MM.1S (cell line): ENCODE measurements around the gene ARHGEF26.

Experiments used
- DNase-seq: peaks from one replicate; pipeline ENCODE4 v3.0.0-alpha.2; 2015
- H2AFZ ChIP-seq: fragments of 300-600 bp; sonication (generic); 2 replicates; pipeline ENCODE4 v1.6.0; 2016; ENCODE audit warnings: antibody characterized with exemption, low read length
- H3F3A ChIP-seq: fragments of 300-600 bp; sonication (generic); 2 replicates; pipeline ENCODE4 v1.6.1; 2016; ENCODE audit warnings: mild to moderate bottlenecking, antibody characterized with exemption, low read length, moderate library complexity, mixed read lengths; ENCODE audit not compliant: insufficient read depth
- H3K27ac ChIP-seq: fragments of 300-600 bp; sonication (generic); 2 replicates; pipeline ENCODE4 v1.5.1; 2016; ENCODE audit warnings: mild to moderate bottlenecking, low read length
- H3K27me3 ChIP-seq: fragments of 300-600 bp; sonication (generic); replicated peaks from 2 replicates; pipeline ENCODE4 v1.6.0; 2016; ENCODE audit warnings: low read length; ENCODE audit not compliant: insufficient read depth
- H3K36me3 ChIP-seq: fragments of 300-600 bp; sonication (generic); replicated peaks from 2 replicates; pipeline ENCODE4 v1.6.1; 2016; ENCODE audit warnings: mild to moderate bottlenecking, low read length, mixed read lengths; ENCODE audit not compliant: insufficient read depth
- H3K4me1 ChIP-seq: fragments of 300-600 bp; sonication (generic); 2 replicates; pipeline ENCODE4 v1.6.1; 2016; ENCODE audit warnings: low read length, mixed read lengths
- H3K4me2 ChIP-seq: fragments of 300-600 bp; sonication (generic); 2 replicates; pipeline ENCODE4 v1.6.0; 2016; ENCODE audit warnings: low read depth, low read length
- H3K4me3 ChIP-seq: fragments of 300-600 bp; sonication (generic); 2 replicates; pipeline ENCODE4 v1.5.1; 2016; ENCODE audit warnings: low read length, mixed read lengths
- H3K79me2 ChIP-seq: fragments of 300-600 bp; sonication (generic); 2 replicates; pipeline ENCODE4 v1.6.1; 2016; ENCODE audit warnings: mixed run types, low read length, mixed read lengths
- H3K9ac ChIP-seq: fragments of 300-600 bp; sonication (generic); 2 replicates; pipeline ENCODE4 v1.6.1; 2016; ENCODE audit warnings: low read length, mixed read lengths
- H3K9me2 ChIP-seq: fragments of 300-600 bp; sonication (generic); replicated peaks from 2 replicates; pipeline ENCODE4 v1.6.1; 2016; ENCODE audit warnings: mild to moderate bottlenecking, low read length, mixed read lengths; ENCODE audit not compliant: insufficient read depth
- H3K9me3 ChIP-seq: fragments of 300-600 bp; sonication (generic); replicated peaks from 2 replicates; pipeline ENCODE4 v1.6.1; 2016; ENCODE audit warnings: mild to moderate bottlenecking, low read length, mixed read lengths; ENCODE audit not compliant: insufficient read depth
- H4K20me1 ChIP-seq: fragments of 300-600 bp; sonication (generic); 2 replicates; pipeline ENCODE4 v1.6.1; 2016; ENCODE audit warnings: mild to moderate bottlenecking, low read length, moderate library complexity, mixed read lengths; ENCODE audit not compliant: insufficient read depth
- EZH2 ChIP-seq: fragments of 300-600 bp; sonication (generic); optimal IDR thresholded peaks from 2 replicates; pipeline ENCODE3; 2017; ENCODE audit warnings: low read depth, mild to moderate bottlenecking, antibody characterized with exemption, low read length, mixed read lengths
- EZH2phosphoT487 ChIP-seq: fragments of 300-600 bp; sonication (generic); IDR thresholded peaks from 2 replicates; pipeline ENCODE4 v1.6.1; 2018; ENCODE audit warnings: antibody characterized with exemption, low read length
- TF ChIP-seq, protein P1 (sequence below): fragments of 300-600 bp; sonication (generic); IDR thresholded peaks from 2 replicates; pipeline ENCODE4 v1.5.1; 2016; ENCODE audit warnings: antibody characterized with exemption, low read length, mixed read lengths

Gene ARHGEF26

DNA sequence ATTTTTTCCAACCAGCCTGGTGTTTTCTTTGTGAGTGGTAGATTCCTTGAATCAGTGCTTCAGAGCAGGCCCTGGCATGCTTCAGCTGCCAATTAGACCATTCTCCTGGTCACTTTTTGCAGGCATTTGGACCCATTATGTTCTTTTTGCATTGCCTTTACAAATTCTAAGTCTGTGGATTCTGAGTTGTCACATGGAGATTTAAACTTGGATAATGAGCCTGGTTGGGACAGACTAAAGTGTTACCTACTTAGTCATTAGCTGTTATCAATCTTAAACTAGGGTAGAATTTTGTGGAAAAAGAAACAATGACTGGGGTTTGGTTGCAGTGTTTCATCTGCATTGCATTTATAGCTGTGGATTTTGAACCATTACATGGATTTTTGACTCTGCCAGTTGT is 40.6 kb downstream of the ARHGEF26 start:
- H3F3A ChIP-seq: no peaks in the 10 kb centered on the region
- H3K9me3 ChIP-seq: no peaks in the 10 kb centered on the region
- no peaks in the 10 kb centered on the region for H3K27me3 ChIP-seq
- no peaks in the 10 kb centered on the region for H4K20me1 ChIP-seq
- H2AFZ ChIP-seq: no peak overlapping the region
- H3K4me2 ChIP-seq: no peak overlapping the region
- H3K36me3 ChIP-seq: no peaks in the 10 kb centered on the region
- no peak for DNase-seq
- no peak overlapping the region for H3K4me3 ChIP-seq
- H3K9me2 ChIP-seq: no peaks in the 10 kb centered on the region
- H3K79me2 ChIP-seq: no peaks in the 10 kb centered on the region
- H3K4me1 ChIP-seq: no peaks in the 10 kb centered on the region
- TF ChIP-seq EZH2phosphoT487 (no peak), EZH2 (no peak)
- TF ChIP-seq, protein P1, sequence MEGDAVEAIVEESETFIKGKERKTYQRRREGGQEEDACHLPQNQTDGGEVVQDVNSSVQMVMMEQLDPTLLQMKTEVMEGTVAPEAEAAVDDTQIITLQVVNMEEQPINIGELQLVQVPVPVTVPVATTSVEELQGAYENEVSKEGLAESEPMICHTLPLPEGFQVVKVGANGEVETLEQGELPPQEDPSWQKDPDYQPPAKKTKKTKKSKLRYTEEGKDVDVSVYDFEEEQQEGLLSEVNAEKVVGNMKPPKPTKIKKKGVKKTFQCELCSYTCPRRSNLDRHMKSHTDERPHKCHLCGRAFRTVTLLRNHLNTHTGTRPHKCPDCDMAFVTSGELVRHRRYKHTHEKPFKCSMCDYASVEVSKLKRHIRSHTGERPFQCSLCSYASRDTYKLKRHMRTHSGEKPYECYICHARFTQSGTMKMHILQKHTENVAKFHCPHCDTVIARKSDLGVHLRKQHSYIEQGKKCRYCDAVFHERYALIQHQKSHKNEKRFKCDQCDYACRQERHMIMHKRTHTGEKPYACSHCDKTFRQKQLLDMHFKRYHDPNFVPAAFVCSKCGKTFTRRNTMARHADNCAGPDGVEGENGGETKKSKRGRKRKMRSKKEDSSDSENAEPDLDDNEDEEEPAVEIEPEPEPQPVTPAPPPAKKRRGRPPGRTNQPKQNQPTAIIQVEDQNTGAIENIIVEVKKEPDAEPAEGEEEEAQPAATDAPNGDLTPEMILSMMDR: no peak
- H3K9ac ChIP-seq: no peak overlapping the region
- no peak overlapping the region for H3K27ac ChIP-seq

DNA sequence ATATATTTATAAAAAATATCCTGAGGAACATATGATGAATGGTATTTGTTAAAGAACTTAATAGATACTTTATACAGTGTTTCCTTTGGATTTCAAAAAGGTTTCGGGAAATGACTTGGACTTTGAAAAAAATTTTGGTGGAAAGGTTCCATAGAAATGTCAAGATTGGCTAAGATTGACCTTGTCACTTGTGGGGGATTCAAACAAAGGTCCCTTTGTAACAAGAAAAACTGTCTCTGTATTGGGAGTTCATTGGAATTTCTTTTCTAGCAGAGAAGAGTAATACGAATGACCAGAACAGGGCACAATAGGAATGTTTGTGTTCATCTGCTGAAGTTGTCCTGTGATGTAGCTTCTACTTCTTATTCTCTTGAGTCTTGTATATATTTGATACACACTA is 43.2 kb downstream of the ARHGEF26 start:
- H3K4me1 ChIP-seq: peaks cover 4% of the 10 kb centered on the region; the same call in 1 of the 2 replicates
- H3K9me2 ChIP-seq: no peaks in the 10 kb centered on the region
- TF ChIP-seq, protein P1: no peak
- TF ChIP-seq EZH2 (no peak), EZH2phosphoT487 (no peak)

DNA sequence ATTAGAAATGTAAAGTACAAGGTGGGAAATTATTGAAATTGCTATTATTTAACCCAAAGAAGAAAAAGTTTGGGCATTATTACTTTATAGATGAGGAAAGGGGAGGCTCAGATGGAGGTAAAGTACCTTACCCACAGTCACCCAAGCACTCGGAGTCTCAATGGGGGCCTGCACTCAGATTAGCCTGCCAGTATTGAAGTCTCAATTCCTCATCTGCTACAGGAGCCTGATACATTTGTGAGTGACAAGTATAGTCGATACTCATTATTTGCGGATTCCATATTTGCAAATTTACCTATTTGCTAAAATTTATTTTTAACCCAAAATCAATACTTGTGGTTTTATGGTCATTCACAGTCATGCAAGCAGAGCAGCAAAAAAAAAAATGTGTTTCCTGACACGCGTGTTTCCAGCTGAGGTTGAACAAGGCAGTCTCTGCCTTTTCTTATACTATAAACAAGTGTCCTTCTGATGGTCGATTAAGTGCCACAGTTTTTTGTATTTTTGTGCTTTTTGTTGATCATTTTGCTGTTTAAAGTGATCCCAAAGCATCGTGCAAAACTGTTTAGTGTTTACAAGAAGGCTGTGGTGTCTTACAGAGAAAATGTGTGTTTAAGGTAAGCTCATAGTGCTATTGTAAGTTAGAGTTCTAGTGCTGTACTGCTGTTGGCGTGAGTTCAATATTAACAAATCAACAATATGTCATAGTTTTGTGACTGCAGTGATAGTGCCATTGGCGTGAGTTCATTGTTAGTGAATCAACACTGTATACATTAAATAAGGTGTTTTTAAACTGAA is 48.0 kb downstream of the ARHGEF26 start:
- H3K9ac ChIP-seq: no peak overlapping the region
- H3K4me2 ChIP-seq: no peak overlapping the region
- no peaks in the 10 kb centered on the region for H3K36me3 ChIP-seq
- no peaks in the 10 kb centered on the region for H4K20me1 ChIP-seq
- H2AFZ ChIP-seq: no peak overlapping the region
- H3K9me2 ChIP-seq: no peaks in the 10 kb centered on the region
- no peaks in the 10 kb centered on the region for H3F3A ChIP-seq
- peaks cover 8% of the 10 kb centered on the region; the same call in 1 of the 2 replicates for H3K4me1 ChIP-seq
- no peaks in the 10 kb centered on the region for H3K9me3 ChIP-seq
- H3K27ac ChIP-seq: no peak overlapping the region
- no peaks in the 10 kb centered on the region for H3K79me2 ChIP-seq
- no peak overlapping the region for H3K4me3 ChIP-seq
- H3K27me3 ChIP-seq: no peaks in the 10 kb centered on the region
- DNase-seq: no peak
- TF ChIP-seq EZH2phosphoT487: no peak
- no peak for TF ChIP-seq EZH2

More for the DNA sequence above, 43.2 kb downstream of the ARHGEF26 start:
- no peak overlapping the region for H3K4me3 ChIP-seq
- no peaks in the 10 kb centered on the region for H4K20me1 ChIP-seq
- H3K36me3 ChIP-seq: no peaks in the 10 kb centered on the region
- no peaks in the 10 kb centered on the region for H3F3A ChIP-seq
- DNase-seq: no peak
- H3K9ac ChIP-seq: no peak overlapping the region
- H3K27me3 ChIP-seq: no peaks in the 10 kb centered on the region
- no peak overlapping the region for H2AFZ ChIP-seq
- no peaks in the 10 kb centered on the region for H3K79me2 ChIP-seq
- no peak overlapping the region for H3K4me2 ChIP-seq
- no peaks in the 10 kb centered on the region for H3K9me3 ChIP-seq
- H3K27ac ChIP-seq: no peak overlapping the region

DNA sequence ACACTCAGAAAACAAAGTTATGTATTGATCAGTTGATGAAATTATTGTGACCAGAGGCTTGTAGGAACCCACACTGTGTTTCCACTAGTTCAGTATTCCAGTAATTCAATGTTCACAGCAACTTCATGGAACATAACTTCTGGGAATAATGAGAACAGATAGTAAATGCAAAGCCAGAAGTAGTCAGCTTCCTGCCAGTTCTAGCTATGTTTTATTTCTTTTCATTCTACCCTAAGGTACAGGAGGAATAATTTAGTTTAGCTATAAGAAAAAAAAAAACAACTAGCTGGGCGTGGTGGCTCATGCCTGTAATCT is 48.6 kb downstream of the ARHGEF26 start:
- no peak overlapping the region for H3K4me2 ChIP-seq
- H3K79me2 ChIP-seq: no peaks in the 10 kb centered on the region
- DNase-seq: no peak
- TF ChIP-seq, protein P1: no peak
- TF ChIP-seq EZH2phosphoT487: no peak
- TF ChIP-seq EZH2: no peak
- H3F3A ChIP-seq: no peaks in the 10 kb centered on the region
- no peaks in the 10 kb centered on the region for H3K36me3 ChIP-seq
- no peaks in the 10 kb centered on the region for H3K9me2 ChIP-seq
- no peaks in the 10 kb centered on the region for H3K27me3 ChIP-seq
- no peak overlapping the region for H3K4me3 ChIP-seq
- H3K9me3 ChIP-seq: no peaks in the 10 kb centered on the region
- peaks cover 8% of the 10 kb centered on the region; the same call in 1 of the 2 replicates for H3K4me1 ChIP-seq
- no peak overlapping the region for H3K9ac ChIP-seq
- H4K20me1 ChIP-seq: no peaks in the 10 kb centered on the region
- no peak overlapping the region for H2AFZ ChIP-seq
- no peak overlapping the region for H3K27ac ChIP-seq
